Sigmoid colon (tissue), 7 donors: ENCODE data around the gene SLC16A12. TPM values are rescaled to one million over a fixed set of nuclear protein-coding genes. Genes with fewer than 3 reads are reported as not detected.

ENCODE experiments used
- DNase-seq: peaks from one replicate; pipeline ENCODE4 v3.0.0-alpha.2; 2019
- H3K27ac ChIP-seq, 4 donors: fragments of 200-600 bp; sonication (generic); one replicate each; pipeline ENCODE4 v1.5.1; 2016 to 2019; ENCODE audit warnings: mild to moderate bottlenecking in 1 of 4
- H3K27me3 ChIP-seq, 3 donors: fragments of 200-600 bp; sonication (generic); one replicate each; pipeline ENCODE4 v1.5.1; 2019; ENCODE audit warnings: mild to moderate bottlenecking in 1 of 3
- H3K36me3 ChIP-seq, 4 donors: fragments of 200-600 bp; sonication (generic); one replicate each; pipeline ENCODE4 v1.5.1; 2016 to 2019
- H3K4me1 ChIP-seq, 4 donors: fragments of 200-600 bp; sonication (generic); one replicate each; pipeline ENCODE4 v1.5.1; 2017 to 2019
- H3K4me3 ChIP-seq, 4 donors: fragments of 200-600 bp; sonication (generic); one replicate each; pipeline ENCODE4 v1.5.1; 2017 to 2019; ENCODE audit warnings: mild to moderate bottlenecking in 2 of 4, moderate library complexity in 1 of 4
- H3K9me3 ChIP-seq, 4 donors: fragments of 200-600 bp in 3 of 4; sonication (generic) in 3 of 4; one replicate each; pipeline versions ENCODE4 v1.5.1 to v1.6.1; 2013 to 2019
- CTCF ChIP-seq, 4 experiments: fragments of 450-650 bp in 3 of 4; fragments of 200-600 bp in 1 of 4; IDR thresholded peaks; one replicate each; pipeline ENCODE4 v1.5.1; 2016 to 2019; ENCODE audit warnings: antibody characterized with exemption in 4 of 4, mild to moderate bottlenecking in 3 of 4, moderate library complexity in 2 of 4
- EP300 ChIP-seq, 4 donors: sonication (generic); formaldehyde crosslinking; IDR thresholded peaks; one replicate each; pipeline ENCODE4 v1.6.1; 2017; ENCODE audit warnings: antibody characterized with exemption in 4 of 4
- POLR2A ChIP-seq, 2 donors: fragments of 450-650 bp; IDR thresholded peaks; one replicate each; pipeline ENCODE4 v1.6.1; 2016; ENCODE audit warnings: antibody characterized with exemption in 2 of 2, mild to moderate bottlenecking in 2 of 2, moderate library complexity in 2 of 2
- POLR2AphosphoS5 ChIP-seq, 4 donors: sonication (generic); formaldehyde crosslinking; IDR thresholded peaks; one replicate each; pipeline ENCODE4 v1.6.1; 2017; ENCODE audit warnings: antibody characterized with exemption in 4 of 4
- WGBS, 2 donors: extraction: QIAGEN DNeasy Blood & Tissue Kit; methylation state at CpG; one replicate each; pipeline ENCODE4 v1.1.7; 2013; 5-methylcytosine and 5-hydroxymethylcytosine counted together
- intact Hi-C: fragments of 100-400 bp; cut with DNase I; formaldehyde crosslinking; loops from one replicate; pipeline ENCODE4 v1.15.1; 2023
- polyA plus RNA-seq, 3 donors: library from polyadenylated mRNA; stranded (reverse); fragments of 200-250 nt; gene quantifications; one replicate each; pipeline ENCODE4 v1.2.3, GENCODE V29; 2013
- total RNA-seq, 4 donors: library from RNA; depleted of rRNA; stranded (reverse); fragments of >200 nt; gene quantifications; one replicate each; pipeline ENCODE4 v1.1.0, GENCODE V29; 2016
- donor health status: healthy with polysubstance abuse.
- donor health status: Bipolar disorder and iron deficiency.
- donor health status: healthy.

SLC16A12 gene
- total and polyA plus RNA-seq, 7 donors, result 0.13 to 3.9 (median 1.3) TPM; not detected in 1

GRCh38 chr10:89518876-89519842, 16.2 kb downstream of the SLC16A12 start:
- TF ChIP-seq POLR2A (IDR thresholded peaks at IDR 0.05) (no peak), EP300 (IDR thresholded peaks at IDR 0.05) (peak in 1 of 4 donors; percentile 7), POLR2AphosphoS5 (IDR thresholded peaks at IDR 0.05) (peak in 2 of 4 donors; percentile 38 to 51), CTCF (IDR thresholded peaks at IDR 0.05) (no peak)
- Histone ChIP-seq H3K27ac (peak overlapping the region in 3 of 4 donors; percentile 38 to 68 (median 44)), H3K4me3 (no peak overlapping the region), H3K27me3 (no peaks in the 10 kb centered on the region), H3K4me1 (peaks cover 0 to 34% (median 24%) of the 10 kb centered on the region in 4 donors), H3K9me3 (no peaks in the 10 kb centered on the region), H3K36me3 (no peaks in the 10 kb centered on the region)
- intact Hi-C loops, result loop anchor here (5.0 kb wide), 1 partner anchor 37 kb away; no protein-coding TSS in a partner anchor
- peak; percentile 78 for DNase-seq
- WGBS, 2 donors, result 76 to 81% methylated on average over 12 of the region's 12 CpGs

GRCh38 chr10:89518108-89518507, 17.3 kb downstream of the SLC16A12 start:
- Histone ChIP-seq H3K36me3 (no peaks in the 10 kb centered on the region), H3K4me3 (no peak overlapping the region), H3K27ac (peak overlapping the region; percentile 35 to 68 (median 41)), H3K27me3 (no peaks in the 10 kb centered on the region), H3K9me3 (no peaks in the 10 kb centered on the region), H3K4me1 (peaks cover 0 to 34% (median 24%) of the 10 kb centered on the region in 4 donors)
- TF ChIP-seq POLR2A (IDR thresholded peaks at IDR 0.05), result no peak
- TF ChIP-seq EP300 (IDR thresholded peaks at IDR 0.05), result no peak
- no peak for TF ChIP-seq POLR2AphosphoS5 (IDR thresholded peaks at IDR 0.05)
- no peak for TF ChIP-seq CTCF (IDR thresholded peaks at IDR 0.05)
- 84 to 87% methylated on average over 3 of the region's 3 CpGs for WGBS, 2 donors
- no peak for DNase-seq
- intact Hi-C loops, result loop anchor here (5.0 kb wide), 1 partner anchor 36 kb away; no protein-coding TSS in a partner anchor

GRCh38 chr10:89516149-89516832, 19.1 kb downstream of the SLC16A12 start:
- H3K9me3 ChIP-seq, result no peaks in the 10 kb centered on the region
- no peak overlapping the region for H3K4me3 ChIP-seq
- 47 to 67% methylated on average over 7 of the region's 7 CpGs for WGBS, 2 donors
- TF ChIP-seq CTCF (IDR thresholded peaks at IDR 0.05) (no peak), POLR2AphosphoS5 (IDR thresholded peaks at IDR 0.05) (peak in 1 of 4 donors; percentile 19), POLR2A (IDR thresholded peaks at IDR 0.05) (no peak), EP300 (IDR thresholded peaks at IDR 0.05) (no peak)
- intact Hi-C loops, result loop anchor here (5.0 kb wide), 1 partner anchor 34 kb away; no protein-coding TSS in a partner anchor
- H3K27me3 ChIP-seq, result no peaks in the 10 kb centered on the region
- peak overlapping the region; percentile 4 to 73 (median 62) for H3K27ac ChIP-seq
- H3K4me1 ChIP-seq, result peaks cover 0 to 29% (median 16%) of the 10 kb centered on the region in 4 donors
- H3K36me3 ChIP-seq, result no peaks in the 10 kb centered on the region
- peak; percentile 80 for DNase-seq

- 78 to 81% methylated on average over 8 of the region's 8 CpGs for WGBS, 2 donors
- peaks cover 0 to 29% (median 16%) of the 10 kb centered on the region in 4 donors for H3K4me1 ChIP-seq
- TF ChIP-seq POLR2AphosphoS5 (IDR thresholded peaks at IDR 0.05), result peak in 1 of 4 donors; percentile 15
- TF ChIP-seq EP300 (IDR thresholded peaks at IDR 0.05), result no peak
- no peak for TF ChIP-seq POLR2A (IDR thresholded peaks at IDR 0.05)
- TF ChIP-seq CTCF (IDR thresholded peaks at IDR 0.05), result no peak
- no peaks in the 10 kb centered on the region for H3K27me3 ChIP-seq
- peak overlapping the region; percentile 4 to 73 (median 62) for H3K27ac ChIP-seq
- no peak overlapping the region for H3K4me3 ChIP-seq
- peaks cover 0 to 3% (median 0%) of the 10 kb centered on the region in 4 donors for H3K9me3 ChIP-seq
- DNase-seq, result no peak
- intact Hi-C loops, result loop anchor here (5.0 kb wide), 1 partner anchor 33 kb away; no protein-coding TSS in a partner anchor
- no peaks in the 10 kb centered on the region for H3K36me3 ChIP-seq
Measured at GRCh38 chr10:89515031-89515841, 20.2 kb downstream of the SLC16A12 start.
